C4-2B (cell line): Measurements from ENCODE around the gene PPM1F.
"Not testable (repeated sequence)": the region's sequence is repeated elsewhere in the genome, so short reads cannot be mapped to it uniquely, and the experiment has no call there.

Experiments used
- H3K27ac ChIP-seq: fragments of 450-650 bp; 2 replicates; pipeline ENCODE4 v1.5.1; 2017
- CTCF ChIP-seq: fragments of 450-650 bp; conservative IDR thresholded peaks from 2 replicates; pipeline ENCODE4 v1.5.1; 2017; ENCODE audit warnings: mild to moderate bottlenecking
- ZFX ChIP-seq: fragments of 450-650 bp; IDR thresholded peaks from 2 replicates; pipeline ENCODE4 v1.6.1; 2017

The PPM1F gene

GRCh38 chr22:21916309-21916918 lies 36.2 kb downstream of the PPM1F start:
- TF ChIP-seq ZFX: no peak
- no peak for TF ChIP-seq CTCF
- H3K27ac ChIP-seq: no peak overlapping the region

- H3K27ac ChIP-seq: no peak overlapping the region
- TF ChIP-seq CTCF (no peak), ZFX (no peak)
Observed at GRCh38 chr22:21915624-21916308, 36.9 kb downstream of the PPM1F start.

- not testable (repeated sequence) for H3K27ac ChIP-seq
Observed at GRCh38 chr22:21914033-21914642, 38.5 kb downstream of the PPM1F start.

GRCh38 chr22:21910367-21910766 lies 42.3 kb downstream of the PPM1F start:
- not testable (repeated sequence) for H3K27ac ChIP-seq

- TF ChIP-seq CTCF: no peak
Observed at GRCh38 chr22:21909871-21910270, 42.8 kb downstream of the PPM1F start.

GRCh38 chr22:21907638-21908522 lies 44.8 kb downstream of the PPM1F start:
- TF ChIP-seq ZFX: no peak
- no peak for TF ChIP-seq CTCF
- H3K27ac ChIP-seq: no peak overlapping the region

More at GRCh38 chr22:21909871-21910270, 42.8 kb downstream of the PPM1F start:
- H3K27ac ChIP-seq: no peak overlapping the region

- H3K27ac ChIP-seq: not testable (repeated sequence)
Observed at GRCh38 chr22:21905234-21905633, 47.4 kb downstream of the PPM1F start.

- H3K27ac ChIP-seq: no peak overlapping the region
- TF ChIP-seq CTCF (no peak), ZFX (no peak)
Observed at GRCh38 chr22:21904250-21904789, 48.3 kb downstream of the PPM1F start.
